Glutamatergic neuron (in vitro differentiated cells): ENCODE measurements around the gene KIAA1549. TPM values are rescaled to one million over a fixed set of nuclear protein-coding genes. Genes with fewer than 3 reads are reported as not detected.

Experiments used
- DNase-seq: peaks from one replicate; pipeline ENCODE4 v3.0.0; 2022
- H3K27ac Mint-ChIP-seq: one replicate; pipeline ENCODE4 v1.8.0; 2020; ENCODE audit warnings: mild to moderate bottlenecking, mixed read lengths, inconsistent platforms; ENCODE audit not compliant: unreplicated experiment
- H3K27me3 Mint-ChIP-seq: one replicate; pipeline ENCODE4 v1.8.0; 2020; ENCODE audit warnings: mild to moderate bottlenecking, moderate library complexity, mixed read lengths, inconsistent platforms; ENCODE audit not compliant: unreplicated experiment
- H3K36me3 Mint-ChIP-seq: one replicate; pipeline ENCODE4 v1.8.0; 2020; ENCODE audit warnings: mild to moderate bottlenecking, mixed read lengths, inconsistent platforms; ENCODE audit not compliant: unreplicated experiment
- H3K4me1 Mint-ChIP-seq: one replicate; pipeline ENCODE4 v1.8.0; 2020; ENCODE audit warnings: mild to moderate bottlenecking, low read depth, mixed read lengths, inconsistent platforms; ENCODE audit not compliant: unreplicated experiment
- H3K4me3 Mint-ChIP-seq: one replicate; pipeline ENCODE4 v1.8.0; 2020; ENCODE audit warnings: mild to moderate bottlenecking, mixed read lengths, inconsistent platforms; ENCODE audit not compliant: unreplicated experiment
- H3K9me3 Mint-ChIP-seq: one replicate; pipeline ENCODE4 v1.8.0; 2020; ENCODE audit warnings: mild to moderate bottlenecking, moderate library complexity, mixed read lengths, inconsistent platforms; ENCODE audit not compliant: unreplicated experiment
- total RNA-seq: library from RNA; stranded (reverse); fragmentation: NEBNext Ultra II Directional; extraction: Animal tissue kit (Norgen Biotek cat#: 25700); gene quantifications from one replicate; pipeline ENCODE4 v1.2.1, GENCODE V29; 2021; ENCODE audit not compliant: unreplicated experiment
- TF ChIP-seq, protein P1 (sequence below): fragments of 200-600 bp; sonication (generic); IDR thresholded peaks from one replicate; pipeline ENCODE4 v1.5.0; 2021; ENCODE audit not compliant: partially characterized antibody, unreplicated experiment

KIAA1549 gene
- total RNA-seq, 1 donor from 2014 or later, result 40.2 TPM

DNA sequence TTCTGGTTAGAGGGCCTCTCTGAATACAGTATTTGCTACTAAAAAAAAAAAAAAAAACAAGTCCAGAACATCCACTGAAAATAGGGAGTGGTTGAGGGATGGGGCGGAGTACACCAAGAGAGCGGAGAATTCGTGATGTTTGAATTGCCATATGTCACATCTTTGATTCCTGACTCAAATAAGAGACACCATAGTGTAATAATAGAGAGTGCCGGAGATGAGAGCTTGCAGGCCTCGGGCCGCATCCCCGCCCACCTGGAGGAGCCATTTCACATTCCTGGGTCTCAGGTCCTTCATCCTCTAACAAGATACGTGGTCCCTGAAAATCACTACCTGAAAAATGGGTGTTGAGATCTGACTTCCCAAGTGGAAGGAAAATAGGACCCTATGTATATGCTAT, 46.8 kb downstream of the KIAA1549 start:
- Mint-ChIP-seq H3K36me3 (peaks cover 10% of the 10 kb centered on the region), H3K9me3 (peaks cover 2% of the 10 kb centered on the region), H3K4me1 (peaks cover 19% of the 10 kb centered on the region), H3K27me3 (peaks cover 2% of the 10 kb centered on the region), H3K27ac (peak overlapping the region; percentile 65), H3K4me3 (no peak overlapping the region)
- DNase-seq, result no peak
- TF ChIP-seq, protein P1, sequence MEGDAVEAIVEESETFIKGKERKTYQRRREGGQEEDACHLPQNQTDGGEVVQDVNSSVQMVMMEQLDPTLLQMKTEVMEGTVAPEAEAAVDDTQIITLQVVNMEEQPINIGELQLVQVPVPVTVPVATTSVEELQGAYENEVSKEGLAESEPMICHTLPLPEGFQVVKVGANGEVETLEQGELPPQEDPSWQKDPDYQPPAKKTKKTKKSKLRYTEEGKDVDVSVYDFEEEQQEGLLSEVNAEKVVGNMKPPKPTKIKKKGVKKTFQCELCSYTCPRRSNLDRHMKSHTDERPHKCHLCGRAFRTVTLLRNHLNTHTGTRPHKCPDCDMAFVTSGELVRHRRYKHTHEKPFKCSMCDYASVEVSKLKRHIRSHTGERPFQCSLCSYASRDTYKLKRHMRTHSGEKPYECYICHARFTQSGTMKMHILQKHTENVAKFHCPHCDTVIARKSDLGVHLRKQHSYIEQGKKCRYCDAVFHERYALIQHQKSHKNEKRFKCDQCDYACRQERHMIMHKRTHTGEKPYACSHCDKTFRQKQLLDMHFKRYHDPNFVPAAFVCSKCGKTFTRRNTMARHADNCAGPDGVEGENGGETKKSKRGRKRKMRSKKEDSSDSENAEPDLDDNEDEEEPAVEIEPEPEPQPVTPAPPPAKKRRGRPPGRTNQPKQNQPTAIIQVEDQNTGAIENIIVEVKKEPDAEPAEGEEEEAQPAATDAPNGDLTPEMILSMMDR, result no peak

DNA sequence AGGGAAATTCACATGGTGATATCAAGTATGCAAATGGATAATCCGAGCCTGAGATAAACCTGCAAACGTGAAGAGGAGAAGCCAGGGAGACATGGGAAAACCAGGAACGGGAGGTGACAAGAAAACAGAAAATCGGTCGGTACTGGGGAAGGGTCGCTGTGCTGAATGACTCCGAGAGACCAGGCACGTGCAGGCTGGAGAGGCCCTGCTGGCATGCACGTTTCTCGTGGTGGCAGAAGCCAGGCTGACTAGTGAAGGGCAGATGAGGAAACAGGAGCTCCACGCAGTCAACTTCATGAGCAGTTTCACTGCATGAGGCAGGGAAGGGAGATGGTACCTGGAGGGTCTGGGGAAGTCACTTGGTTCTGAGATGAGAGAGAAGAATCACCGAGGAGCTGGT, 48.3 kb downstream of the KIAA1549 start:
- Mint-ChIP-seq H3K4me3 (no peak overlapping the region), H3K27ac (no peak overlapping the region), H3K4me1 (peaks cover 19% of the 10 kb centered on the region), H3K27me3 (peaks cover 2% of the 10 kb centered on the region), H3K36me3 (peaks cover 10% of the 10 kb centered on the region), H3K9me3 (peaks cover 2% of the 10 kb centered on the region)
- TF ChIP-seq, protein P1, result no peak
- DNase-seq, result no peak

DNA sequence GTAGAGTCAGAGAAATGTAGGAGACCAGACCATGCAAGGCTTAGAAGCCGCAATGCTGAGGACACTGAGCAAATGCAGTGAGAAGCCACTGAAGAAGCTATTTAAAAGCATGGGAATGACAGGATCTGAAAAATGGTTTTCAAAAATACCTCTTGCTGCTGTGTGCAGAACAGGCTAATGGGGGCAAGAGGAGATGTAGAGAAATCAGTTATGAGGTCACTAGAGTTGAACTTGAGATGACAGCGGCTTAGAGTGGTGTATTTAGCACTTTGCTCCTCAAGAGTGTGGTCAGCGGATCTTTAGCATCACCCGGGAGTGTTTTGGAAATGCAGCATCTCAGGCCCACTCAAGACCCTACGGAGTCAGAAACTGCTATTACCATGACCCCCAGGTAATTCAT, 48.8 kb downstream of the KIAA1549 start:
- H3K4me1 Mint-ChIP-seq, result peaks cover 19% of the 10 kb centered on the region
- H3K36me3 Mint-ChIP-seq, result peaks cover 8% of the 10 kb centered on the region
- DNase-seq, result no peak
- no peak overlapping the region for H3K4me3 Mint-ChIP-seq
- peaks cover 2% of the 10 kb centered on the region for H3K27me3 Mint-ChIP-seq
- TF ChIP-seq, protein P1, result no peak
- H3K9me3 Mint-ChIP-seq, result peaks cover 2% of the 10 kb centered on the region
- H3K27ac Mint-ChIP-seq, result no peak overlapping the region

GRCh38 chr7:138929969-138930368, 51.2 kb downstream of the KIAA1549 start:
- Mint-ChIP-seq H3K9me3 (no peaks in the 10 kb centered on the region), H3K27me3 (peaks cover 2% of the 10 kb centered on the region), H3K4me3 (no peak overlapping the region), H3K27ac (no peak overlapping the region), H3K36me3 (peaks cover 4% of the 10 kb centered on the region), H3K4me1 (peaks cover 5% of the 10 kb centered on the region)
- TF ChIP-seq, protein P1, result no peak
- no peak for DNase-seq

DNA sequence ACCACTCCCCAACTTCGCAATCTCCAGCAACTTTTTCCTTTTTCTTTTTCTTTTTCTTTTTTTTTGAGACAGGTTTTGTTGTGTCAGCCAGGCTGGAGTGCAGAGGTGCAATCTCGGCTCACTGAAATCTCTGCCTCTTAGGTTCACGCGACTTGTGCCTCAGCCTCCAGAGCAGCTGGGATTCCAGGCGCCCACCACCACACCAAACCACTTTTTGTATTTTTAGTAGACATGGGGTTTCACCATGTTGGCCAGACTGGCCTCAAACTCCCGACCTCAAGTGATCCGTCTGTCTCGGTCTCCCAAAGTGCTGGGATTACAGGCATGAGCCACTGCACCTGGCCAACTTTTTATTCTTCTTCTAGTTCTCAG, 55.0 kb downstream of the KIAA1549 start:
- TF ChIP-seq, protein P1, result no peak
- H3K4me3 Mint-ChIP-seq, result no peak overlapping the region
- DNase-seq, result no peak
- H3K27ac Mint-ChIP-seq, result no peak overlapping the region
- peaks cover 5% of the 10 kb centered on the region for H3K4me1 Mint-ChIP-seq
- H3K9me3 Mint-ChIP-seq, result peaks cover 2% of the 10 kb centered on the region
- no peaks in the 10 kb centered on the region for H3K27me3 Mint-ChIP-seq
- H3K36me3 Mint-ChIP-seq, result no peaks in the 10 kb centered on the region
